K562 (cell line): ENCODE results near the gene KDM2A. TPM values are rescaled to one million over a fixed set of nuclear protein-coding genes. Genes with fewer than 3 reads are reported as not detected.

Experiments
- ATAC-seq: fragments of 200-7000 bp; cut with Tn5 transposase; 3 replicates; pipeline ENCODE4 v1.9.1; 2020; ENCODE audit warnings: moderate library complexity
- BruUV-seq: library from RNA; stranded (reverse); fragments of 400-500 nt; replicated peaks from 2 replicates; lab custom pipeline; 2021; lab: Mats Ljungman, UMichigan
- CTCF ChIA-PET: fragments of 300-600 bp; formaldehyde crosslinking; extraction: SDS; loops from one replicate; lab custom pipeline; 2021; ENCODE audit warnings: low intra/inter-chr PET ratio; lab: Yijun Ruan, JAX
- POLR2A ChIA-PET: fragments of 300-600, 350-650 bp; sonication (Branson Sonifier 250); formaldehyde crosslinking; extraction: SDS; loops from one replicate; lab custom pipeline; 2021; ENCODE audit warnings: antibody characterized with exemption, inconsistent platforms; lab: Yijun Ruan, JAX
- DNase-seq, 4 experiments: peaks; one replicate each; pipeline versions ENCODE4 v3.0.0 to v3.0.0-alpha.2; 2011 to 2018; ENCODE audit warnings: low spot score in 3 of 4, mixed read lengths in 3 of 4; ENCODE audit errors: extremely low read depth in 1 of 4
- FAIRE-seq: peaks from 2 replicates; lab custom pipeline; 2011; peaks lifted over from hg19 to GRCh38; lab: Jason Lieb, UNC
- H2AFZ ChIP-seq: 2 replicates; pipeline ENCODE4 v1.6.0; 2011; ENCODE audit warnings: low read depth, low read length, control low read depth, inconsistent platforms
- H3K27ac ChIP-seq: fragments of 200-600 bp; 3 replicates; pipeline ENCODE4 v1.8.0; 2011; ENCODE audit warnings: low read depth, mild to moderate bottlenecking, control low read depth, inconsistent platforms, low read length, moderate library complexity, mixed read lengths; ENCODE audit errors: extremely low read depth
- H3K27me3 ChIP-seq, 2 experiments: fragments of 300-600 bp in 1 of 2; 2 replicates in 1 of 2; 3 replicates in 1 of 2; pipeline versions ENCODE4 v1.6.0 to v1.8.0; 2011; ENCODE audit warnings: inconsistent platforms in 2 of 2, low read length in 2 of 2, mild to moderate bottlenecking in 1 of 2, mixed read lengths in 1 of 2, moderate library complexity in 1 of 2; ENCODE audit not compliant: control insufficient read depth in 2 of 2, insufficient read depth in 2 of 2
- H3K36me3 ChIP-seq: fragments of 300-600 bp; 3 replicates; pipeline ENCODE4 v1.8.0; 2011; ENCODE audit warnings: mild to moderate bottlenecking, low read length, inconsistent platforms; ENCODE audit not compliant: control insufficient read depth, insufficient read depth
- H3K4me1 ChIP-seq, 2 experiments: fragments of 200-600 bp in 1 of 2; replicated peaks in 1 of 2; 2 replicates in 1 of 2; 3 replicates in 1 of 2; pipeline versions ENCODE4 v1.5.1 to v1.8.0; 2011; ENCODE audit warnings: inconsistent platforms in 2 of 2, low read length in 2 of 2, mild to moderate bottlenecking in 1 of 2, mixed read lengths in 1 of 2, moderate library complexity in 1 of 2; ENCODE audit not compliant: control insufficient read depth in 2 of 2, insufficient read depth in 2 of 2
- H3K4me2 ChIP-seq: 2 replicates; pipeline ENCODE4 v1.6.1; 2011; ENCODE audit warnings: low read length, control low read depth, inconsistent platforms, mixed read lengths; ENCODE audit not compliant: insufficient read depth
- H3K4me3 ChIP-seq: fragments of 200-600 bp; sonication (generic), shearing (Covaris generic); 2 replicates; pipeline ENCODE4 v1.5.1; 2016; ENCODE audit warnings: control low read depth, inconsistent platforms
- H3K79me2 ChIP-seq: fragments of 200-600 bp; 3 replicates; pipeline ENCODE4 v1.8.0; 2011; ENCODE audit warnings: low read length, inconsistent platforms; ENCODE audit not compliant: control insufficient read depth, insufficient read depth
- H3K9ac ChIP-seq, 2 experiments: 2 replicates each; pipeline versions ENCODE4 v1.6.0 to v1.6.1; 2011; ENCODE audit warnings: low read depth in 2 of 2, low read length in 2 of 2, control low read depth in 1 of 2, inconsistent platforms in 1 of 2, mild to moderate bottlenecking in 1 of 2, mixed read lengths in 1 of 2; ENCODE audit not compliant: insufficient read depth in 1 of 2
- H3K9me1 ChIP-seq: one replicate; pipeline ENCODE4 v1.6.0; 2011; ENCODE audit warnings: inconsistent platforms, mild to moderate bottlenecking, low read length, moderate library complexity; ENCODE audit not compliant: control insufficient read depth, insufficient read depth
- H3K9me3 ChIP-seq: replicated peaks from 2 replicates; pipeline ENCODE4 v1.5.1; 2011; ENCODE audit warnings: low read depth, low read length, inconsistent platforms; ENCODE audit not compliant: control insufficient read depth, insufficient read depth
- H4K20me1 ChIP-seq: replicated peaks from 2 replicates; pipeline ENCODE4 v1.6.1; 2011; ENCODE audit warnings: low read length, inconsistent platforms, mixed read lengths; ENCODE audit not compliant: control insufficient read depth, insufficient read depth
- BCLAF1 ChIP-seq, 2 experiments: fragments of 450-650 bp in 1 of 2; IDR thresholded peaks; 2 replicates each; pipeline ENCODE4 v1.6.1; 2011 to 2017; ENCODE audit warnings: low read depth in 2 of 2, antibody characterized with exemption in 1 of 2, borderline replicate concordance in 1 of 2, low read length in 1 of 2, mild to moderate bottlenecking in 1 of 2, mixed read lengths in 1 of 2; ENCODE audit not compliant: control insufficient read depth in 1 of 2
- DPF2 ChIP-seq: fragments of 450-650 bp; IDR thresholded peaks from 2 replicates; pipeline ENCODE4 v1.6.1; 2016
- KLF10 ChIP-seq: fragments of 250-450 bp; sonication (Bioruptor Pico); IDR thresholded peaks from 2 replicates; pipeline ENCODE4 v1.6.1; 2021; ENCODE audit warnings: matching md5 sums
- NEUROD1 ChIP-seq: fragments of 150-350 bp; IDR thresholded peaks from 2 replicates; pipeline ENCODE4 v1.6.1; 2014; ENCODE audit warnings: borderline replicate concordance, low read length, low read depth; ENCODE audit not compliant: partially characterized antibody
- PHF21A ChIP-seq: fragments of 450-650 bp; IDR thresholded peaks from 2 replicates; pipeline ENCODE4 v1.6.1; 2017; ENCODE audit warnings: low read depth, borderline replicate concordance
- RBM34 ChIP-seq: fragments of 200-400 bp; formaldehyde crosslinking; IDR thresholded peaks from 2 replicates; pipeline ENCODE4 v1.6.1; 2018; ENCODE audit warnings: low read length, borderline replicate concordance; ENCODE audit not compliant: insufficient read depth
- TAF1 ChIP-seq: IDR thresholded peaks from 2 replicates; pipeline ENCODE4 v1.6.1; 2011; ENCODE audit warnings: mild to moderate bottlenecking, low read length, moderate library complexity; ENCODE audit not compliant: insufficient read depth, control insufficient read depth, severe bottlenecking; ENCODE audit errors: extremely low read depth
- ZKSCAN8 ChIP-seq: fragments of 200-800 bp; sonication (Bioruptor generic); IDR thresholded peaks from 2 replicates; pipeline ENCODE4 v1.6.1; 2016; ENCODE audit warnings: missing genetic modification characterization, missing compliant biosample characterization
- WGBS: fragments of 100-300 bp; shearing (Covaris generic); methylation state at CpG from one replicate; pipeline ENCODE4 v1.1.6; 2016; ENCODE audit warnings: low coverage, mixed read lengths; ENCODE audit not compliant: insufficient coverage; ENCODE audit errors: missing lambda C conversion rate; 5-methylcytosine and 5-hydroxymethylcytosine counted together
- in situ Hi-C: fragments of 300-500 bp; cut with MboI; formaldehyde crosslinking; loops from 4 replicates; pipeline ENCODE4 v1.15.0; 2018; ENCODE audit warnings: inconsistent platforms, mixed read lengths
- intact Hi-C: fragments of 100-400 bp; cut with micrococcal nuclease; formaldehyde crosslinking; loops from 2 replicates; pipeline ENCODE4 v1.14.2; 2022
- polyA plus RNA-seq, 8 experiments: library from polyadenylated mRNA; depleted of rRNA in 4 of 8; stranded (reverse) in 5 of 8; unstranded in 3 of 8; fragments of >200 nt; fragmentation: Nextera tagmentation in 2 of 8; fragmentation: Illumina TruSeq in 1 of 8; extraction: Ambion mirVana in 2 of 8; extraction: Trizol in 1 of 8; gene quantifications; 2 replicates each; pipeline versions ENCODE4 v1.2.1 to v1.2.3, GENCODE V29; 2011 to 2014; ENCODE audit warnings: inconsistent platforms in 1 of 8, missing spikeins in 1 of 8
- total RNA-seq, 7 experiments: library from RNA; depleted of rRNA in 6 of 7; stranded (reverse); fragments of >200 nt in 6 of 7; fragmentation: Illumina TruSeq in 2 of 7; extraction: Trizol in 2 of 7; gene quantifications; 2 replicates each; pipeline versions ENCODE4 v1.2.1 to v1.2.3, GENCODE V29; 2011 to 2021; ENCODE audit warnings: low replicate concordance in 1 of 7

The KDM2A gene
- total and polyA plus RNA-seq, 9 of the 15 experiments (the other 6 are each of a cell fraction or from before 2014, with no cell fraction given), result 5.0 to 39.3 (median 21.3) TPM

GRCh38 chr11:67079065-67079705 is 39.9 kb upstream of the KDM2A start:
- H3K9me1 ChIP-seq, result no peaks in the 10 kb centered on the region
- H3K27me3 ChIP-seq, result no peaks in the 10 kb centered on the region
- in situ Hi-C loops (no loop called here), intact Hi-C loops (no loop called here)
- no TSS peak for BruUV-seq
- H3K4me3 ChIP-seq, result no peak overlapping the region
- WGBS, result 48% methylated on average over 6 of the region's 6 CpGs
- H3K36me3 ChIP-seq, result no peaks in the 10 kb centered on the region
- no peaks in the 10 kb centered on the region for H3K9me3 ChIP-seq
- no peak for DNase-seq
- ChIA-PET POLR2A (interaction anchor here (0.6 to 0.8 kb wide), 2 partner anchors 25 to 174 kb away, joined by 3 to 4 read pairs; no protein-coding TSS in a partner anchor), CTCF (no interaction called here)
- TF ChIP-seq DPF2 (no peak), KLF10 (CRISPR knock-in tag) (no peak), ZKSCAN8 (no peak), NEUROD1 (no peak), BCLAF1 (IDR thresholded peaks at IDR 0.05; ENCODE audit: borderline replicate concordance in 1 of 2, control insufficient read depth in 1 of 2, low read depth in 2 of 2, low read length in 1 of 2) (no peak), PHF21A (no peak), TAF1 (no peak), RBM34 (no peak)
- no peak overlapping the region for H3K9ac ChIP-seq
- H4K20me1 ChIP-seq, result no peaks in the 10 kb centered on the region
- H3K27ac ChIP-seq, result no peak overlapping the region
- ATAC-seq, result no peak
- H3K4me1 ChIP-seq, result peaks cover 20 to 28% of the 10 kb centered on the region in 2 experiments; a peak in 4 of 5 replicates
- H2AFZ ChIP-seq, result no peak overlapping the region
- no peak overlapping the region for H3K4me2 ChIP-seq
- no peaks in the 10 kb centered on the region for H3K79me2 ChIP-seq
- no peak for FAIRE-seq
